HK-2 (cell line): ENCODE results near the gene ITM2C.

Experiments
- DNase-seq: peaks from one replicate; pipeline ENCODE4 v3.0.0-alpha.2; 2018; ENCODE audit not compliant: unreplicated experiment

ITM2C gene

DNA sequence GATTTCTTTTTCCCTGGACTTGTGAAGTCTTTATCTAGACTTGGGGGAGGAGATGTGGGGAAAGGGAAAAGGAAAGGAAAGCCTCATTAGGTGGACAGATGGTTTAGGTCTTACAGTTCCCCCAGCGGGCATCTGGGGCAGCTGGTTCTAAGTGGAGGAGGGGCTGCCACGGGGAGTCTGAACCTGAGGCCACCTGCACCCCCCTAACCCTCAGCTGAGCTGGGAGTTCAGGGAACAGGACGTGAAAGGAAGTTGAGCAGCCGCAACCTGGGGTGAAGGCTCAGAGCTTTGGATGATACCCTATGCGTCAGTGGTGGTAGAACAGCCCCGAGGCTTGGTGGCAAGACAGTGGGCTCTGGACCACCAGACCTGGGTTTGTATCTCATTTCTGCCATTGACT lies 26.8 kb downstream of the ITM2C start:
- no peak for DNase-seq

DNA sequence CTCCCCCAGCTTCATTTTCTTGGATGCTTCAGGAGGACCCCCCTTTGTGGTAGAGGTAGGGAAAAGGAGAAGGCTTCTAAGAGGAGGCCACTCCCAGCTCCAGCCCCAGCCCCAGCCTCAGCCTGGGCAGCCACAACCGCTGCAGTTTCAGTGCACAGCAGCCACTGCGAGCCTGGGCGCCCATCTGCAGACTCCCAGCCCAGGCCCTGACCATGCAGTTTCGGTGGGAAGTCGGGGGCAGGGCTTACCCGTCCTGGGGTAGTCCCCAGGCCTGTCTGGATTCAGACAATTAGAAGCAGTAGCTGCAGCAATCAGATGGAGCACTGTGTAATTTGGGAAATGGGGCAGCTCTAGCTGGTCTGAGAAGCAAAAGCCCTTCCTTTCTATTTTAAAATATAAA lies 28.6 kb downstream of the ITM2C start:
- no peak for DNase-seq

DNA sequence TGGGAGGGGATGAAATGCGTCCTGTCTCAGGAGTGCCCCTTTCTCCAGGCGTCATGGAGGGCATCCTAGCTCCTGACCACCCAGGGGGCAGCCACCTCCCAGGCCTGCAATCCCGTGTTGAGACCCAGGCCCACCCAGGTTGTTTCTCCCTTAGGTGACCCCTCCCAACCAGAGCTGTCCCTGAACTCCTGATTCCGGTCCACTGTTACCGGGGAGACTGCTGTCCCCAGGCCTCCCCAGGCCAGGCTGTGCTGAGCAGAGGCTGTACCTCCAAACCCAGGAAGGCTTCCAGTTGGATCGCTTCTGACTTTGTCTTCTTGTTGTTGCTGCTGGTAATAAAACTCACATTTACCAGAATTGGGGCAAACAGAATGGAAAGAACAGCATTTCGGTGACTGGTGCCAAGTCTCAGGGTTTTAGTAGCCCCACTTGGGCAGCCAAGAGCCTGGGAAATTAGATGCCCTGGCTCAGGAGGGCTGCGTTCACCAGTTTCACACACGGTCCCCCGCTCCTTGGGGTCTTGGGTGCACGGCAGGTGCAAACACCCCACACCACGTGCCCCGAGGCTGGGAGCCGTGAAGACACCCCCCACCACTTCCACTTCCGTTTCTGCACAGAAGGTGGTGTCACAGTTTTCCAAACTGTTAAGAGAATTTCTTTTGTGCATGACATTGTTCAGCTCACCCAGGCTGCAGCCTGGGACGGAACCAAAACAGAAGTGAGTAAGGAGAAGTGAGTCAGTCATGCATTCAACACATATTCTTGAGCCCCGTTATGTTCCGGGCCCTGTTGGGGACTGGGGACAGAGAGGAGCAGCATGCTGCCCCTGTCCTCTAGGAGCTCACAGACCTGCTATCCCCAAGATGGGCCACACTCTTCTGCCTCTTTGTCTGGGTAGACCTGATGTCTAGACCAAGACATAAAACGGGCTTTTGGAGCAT lies 29.4 kb downstream of the ITM2C start:
- DNase-seq = no peak

DNA sequence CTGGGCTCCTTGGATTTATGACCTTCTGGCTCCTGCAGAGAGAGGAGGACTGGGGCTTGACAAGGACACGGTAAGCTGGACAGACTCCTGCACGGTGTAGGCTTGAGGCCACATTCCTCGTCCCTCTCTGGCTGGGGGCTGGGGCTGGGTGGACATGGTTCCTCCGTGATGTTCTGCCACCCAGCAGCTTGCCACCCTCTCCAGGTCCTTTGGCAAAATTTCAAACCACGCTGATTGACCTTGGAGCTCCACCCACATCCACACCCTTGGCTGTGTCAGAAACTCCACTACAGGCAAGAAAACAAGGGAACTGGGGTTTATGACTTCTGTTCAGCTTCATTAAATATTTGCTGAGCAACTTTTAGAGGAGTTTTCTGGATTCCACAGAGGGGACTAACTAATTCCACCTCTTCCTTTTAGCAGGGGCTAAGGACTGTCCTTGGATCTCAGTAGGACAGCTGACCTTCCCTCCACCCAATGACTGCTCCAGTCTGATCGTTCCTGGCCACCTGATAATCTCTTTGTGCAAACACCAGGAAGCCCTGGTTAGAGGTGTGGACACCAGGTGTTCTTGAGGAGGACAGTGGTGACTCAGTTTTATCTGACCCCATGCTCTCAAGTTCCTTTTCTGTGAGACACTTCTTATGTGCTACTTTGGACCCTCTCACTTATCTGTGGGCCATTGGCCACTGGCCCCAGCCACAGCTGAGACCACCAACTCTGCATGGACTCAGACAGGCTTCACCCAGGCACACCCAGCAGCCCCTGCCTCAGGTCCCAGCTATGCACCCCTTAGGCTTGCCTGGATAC lies 31.0 kb downstream of the ITM2C start:
- no peak for DNase-seq

DNA sequence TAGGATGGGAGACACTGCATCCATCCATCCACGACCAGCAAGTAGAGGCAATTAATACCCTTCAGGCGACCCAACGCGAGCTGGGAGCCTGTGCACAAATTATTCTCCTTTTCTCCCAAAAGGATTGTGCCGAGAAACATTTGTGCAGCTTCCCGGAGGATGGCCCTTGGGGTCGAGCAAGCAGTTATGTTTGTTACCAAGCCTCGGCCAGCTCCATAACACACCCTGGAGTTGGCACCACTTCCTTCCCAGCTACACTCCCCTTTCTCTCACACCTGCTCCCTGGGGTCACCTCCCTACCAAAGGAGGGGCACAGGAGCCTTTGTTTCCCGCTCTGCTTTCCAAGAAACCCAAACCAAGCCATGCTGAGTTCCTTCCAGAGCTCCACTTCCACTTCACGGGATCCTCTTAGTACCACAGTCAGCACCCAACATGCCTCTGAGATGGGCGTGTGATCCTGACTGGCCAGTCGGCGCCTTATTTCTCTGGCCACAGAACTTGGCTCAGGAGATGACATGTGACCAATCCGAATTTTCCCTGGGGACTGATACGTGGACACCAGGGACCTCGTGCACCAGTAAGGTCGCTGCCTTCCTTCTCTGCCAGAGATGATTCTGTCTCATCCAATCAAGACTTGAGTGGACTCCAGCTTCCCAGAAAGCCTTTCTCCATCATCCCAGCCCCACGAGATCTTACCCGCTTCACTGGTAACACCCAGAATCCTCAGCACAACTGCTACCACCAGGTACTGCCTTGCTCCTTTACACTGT lies 31.8 kb downstream of the ITM2C start:
- no peak for DNase-seq

DNA sequence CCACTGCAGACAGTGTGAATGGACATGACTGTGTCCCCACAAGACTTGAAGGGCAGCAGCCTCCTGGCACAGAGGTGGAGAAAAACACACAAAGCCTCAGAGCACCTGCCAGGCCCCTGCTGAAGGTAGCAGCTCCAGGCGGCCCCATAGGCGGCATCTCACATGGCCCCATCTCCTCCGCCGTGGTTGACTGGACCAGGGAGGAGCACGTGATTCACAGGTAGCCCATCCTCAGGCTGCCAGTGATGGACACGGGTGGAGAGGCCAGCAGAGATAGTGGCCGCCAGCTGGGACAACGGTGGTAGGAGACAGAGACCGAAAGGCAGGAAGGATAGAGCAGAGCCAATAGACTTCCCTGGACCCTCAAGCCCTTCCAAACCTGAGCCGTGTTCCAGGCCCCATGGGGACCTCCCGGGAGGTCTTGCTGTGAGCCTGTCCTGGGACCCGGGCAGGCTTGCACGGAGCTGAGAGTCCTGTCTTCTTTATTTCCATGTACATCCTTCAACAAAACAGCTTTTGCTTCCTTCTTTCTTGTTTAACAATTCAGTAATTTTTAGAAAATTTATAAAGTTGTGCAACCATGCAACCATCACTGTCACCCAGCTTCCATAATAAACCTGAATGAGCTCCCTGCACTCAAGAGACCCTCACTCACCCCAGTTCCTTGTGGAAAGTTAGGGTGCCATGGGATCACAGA lies 33.4 kb downstream of the ITM2C start:
- no peak for DNase-seq

DNA sequence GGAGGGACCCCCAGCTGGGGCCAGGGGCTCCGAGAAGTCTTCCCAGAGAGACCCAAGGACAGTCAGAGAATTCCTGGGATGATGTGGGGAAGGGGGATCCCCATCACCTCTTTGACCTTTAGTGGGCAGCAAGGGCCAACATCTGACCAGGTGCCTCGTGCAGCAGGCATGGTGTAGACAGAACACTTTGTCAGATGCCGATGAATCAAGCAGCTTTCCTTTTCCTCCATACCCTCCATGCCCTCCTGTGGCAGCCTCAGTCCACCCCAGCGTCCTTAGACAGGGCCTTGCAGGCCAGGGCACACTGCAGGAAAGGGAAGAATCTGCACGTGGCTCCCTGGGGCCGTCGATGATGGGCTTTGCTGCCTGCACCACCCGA lies 34.0 kb downstream of the ITM2C start:
- DNase-seq = no peak

DNA sequence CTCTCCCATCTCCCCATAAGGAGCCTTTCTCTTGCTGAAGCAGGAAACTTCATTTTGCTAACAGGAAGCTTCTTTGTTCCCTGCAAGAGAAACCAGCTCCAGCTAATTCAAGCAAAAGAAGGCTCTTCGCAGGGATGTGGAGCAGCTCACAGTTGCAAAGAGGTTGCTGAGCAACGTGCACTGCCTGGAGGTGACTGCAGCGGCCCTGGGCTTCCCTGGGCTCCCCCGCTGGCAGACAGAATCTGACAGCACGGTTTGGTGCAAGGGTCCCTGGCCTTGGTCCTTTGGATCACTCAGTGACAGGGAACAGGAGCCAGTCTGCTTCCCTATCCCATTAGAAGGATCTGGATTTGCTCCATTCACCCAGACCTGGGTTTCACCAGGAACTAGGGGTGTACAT lies 34.5 kb downstream of the ITM2C start:
- no peak for DNase-seq

DNA sequence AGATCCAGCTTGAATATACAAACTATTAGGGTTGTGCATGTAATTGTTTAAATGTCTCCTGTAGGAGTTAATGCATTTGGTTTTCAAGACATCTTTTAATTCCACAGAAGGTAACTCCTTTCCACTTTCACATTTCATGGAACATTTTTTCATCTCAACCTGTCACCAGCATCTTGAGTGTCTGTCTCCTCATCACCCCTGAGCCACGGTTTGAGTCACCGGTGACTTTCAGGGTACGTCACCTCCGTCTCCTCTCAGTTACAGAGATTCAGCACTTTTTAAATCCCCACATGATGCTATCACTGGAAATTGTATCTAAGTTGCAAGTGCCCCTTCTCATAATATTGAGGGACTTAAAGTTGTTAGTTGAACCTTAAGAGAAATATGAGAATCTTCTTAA lies 35.0 kb downstream of the ITM2C start:
- no peak for DNase-seq

DNA sequence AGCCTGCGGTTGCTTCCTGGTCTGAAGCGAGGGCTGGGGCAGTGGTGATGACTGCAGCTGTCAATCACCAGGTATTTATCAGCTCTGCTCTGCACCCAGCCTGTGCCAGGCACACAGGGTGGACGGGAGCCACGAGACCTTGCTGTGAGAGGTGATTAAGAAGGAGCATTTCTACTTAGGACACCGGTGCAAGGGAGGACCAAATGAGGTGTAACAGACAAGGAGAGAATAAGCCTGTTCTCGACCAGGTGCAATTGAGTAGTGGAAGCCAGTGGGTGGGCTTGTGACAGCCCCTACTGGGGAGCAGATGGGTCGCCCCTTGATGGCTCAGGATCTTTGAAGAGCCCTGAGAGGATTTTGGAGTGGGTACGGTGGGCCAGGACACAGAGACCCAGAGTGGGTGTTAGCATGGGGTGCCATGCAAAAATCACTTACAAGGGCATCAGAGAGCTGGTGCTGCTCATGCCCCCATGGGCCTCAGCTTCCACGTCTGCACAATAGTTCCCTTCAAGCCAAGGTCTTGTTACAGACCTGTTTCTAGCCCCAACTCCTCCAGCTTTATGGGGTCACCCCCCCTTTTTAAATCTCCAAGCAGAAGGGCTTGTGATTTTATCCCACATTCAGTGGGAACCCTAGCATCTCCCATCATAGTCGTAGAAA lies 35.7 kb downstream of the ITM2C start:
- no peak for DNase-seq

DNA sequence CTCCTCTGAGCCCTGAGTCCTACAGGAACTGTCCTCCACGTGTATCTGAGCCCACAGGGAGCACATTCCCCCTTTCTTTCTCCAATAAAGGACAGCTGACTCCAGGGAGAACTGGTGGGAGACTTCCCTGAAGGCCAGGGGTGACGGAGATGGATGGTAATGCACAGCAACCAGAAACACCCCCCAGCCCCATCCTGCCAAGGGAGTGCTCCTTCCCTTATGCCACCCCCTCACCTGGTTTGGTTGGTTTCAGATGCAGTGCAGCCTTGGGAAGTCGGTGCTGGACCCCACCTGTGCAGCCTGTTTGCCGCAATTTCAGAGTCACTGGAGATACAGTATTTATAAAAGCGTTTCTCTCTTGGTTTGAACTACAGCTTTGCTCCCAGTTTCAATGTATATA lies 36.3 kb downstream of the ITM2C start:
- no peak for DNase-seq

DNA sequence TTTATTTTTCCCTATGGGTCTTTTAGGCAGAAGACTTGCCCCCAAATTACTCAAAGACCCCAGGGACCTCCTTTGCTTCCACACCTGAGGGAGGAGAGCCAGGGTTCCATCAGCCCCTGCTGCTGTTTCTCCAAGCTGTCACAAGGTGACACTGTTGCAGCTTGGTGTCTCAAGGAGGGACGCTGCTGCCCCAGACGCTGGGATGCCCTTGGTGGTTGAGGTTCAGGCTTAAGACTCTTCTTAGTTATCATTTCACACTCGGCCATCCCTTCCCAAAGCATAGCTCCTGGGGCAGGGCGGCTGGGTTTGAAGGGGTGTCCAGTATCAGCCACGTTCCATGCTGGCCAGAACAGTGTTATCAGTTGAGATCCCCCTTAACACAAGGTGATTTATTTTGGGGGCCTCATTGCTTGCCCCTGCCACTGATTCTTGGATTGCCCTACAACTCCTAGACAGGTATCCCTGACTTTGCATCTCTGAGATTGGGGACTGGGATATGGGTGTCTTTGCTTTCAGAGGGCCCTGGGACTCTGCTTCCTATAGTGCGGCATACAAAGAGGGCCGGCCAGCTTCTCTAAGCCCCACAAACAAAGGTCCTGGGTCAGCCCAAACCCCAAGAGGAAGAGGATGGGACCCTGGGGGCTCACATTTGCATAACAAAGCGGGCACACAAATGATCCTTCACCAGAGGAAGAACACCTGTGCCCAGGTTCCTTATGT lies 37.6 kb downstream of the ITM2C start:
- peak; percentile 48 for DNase-seq

DNA sequence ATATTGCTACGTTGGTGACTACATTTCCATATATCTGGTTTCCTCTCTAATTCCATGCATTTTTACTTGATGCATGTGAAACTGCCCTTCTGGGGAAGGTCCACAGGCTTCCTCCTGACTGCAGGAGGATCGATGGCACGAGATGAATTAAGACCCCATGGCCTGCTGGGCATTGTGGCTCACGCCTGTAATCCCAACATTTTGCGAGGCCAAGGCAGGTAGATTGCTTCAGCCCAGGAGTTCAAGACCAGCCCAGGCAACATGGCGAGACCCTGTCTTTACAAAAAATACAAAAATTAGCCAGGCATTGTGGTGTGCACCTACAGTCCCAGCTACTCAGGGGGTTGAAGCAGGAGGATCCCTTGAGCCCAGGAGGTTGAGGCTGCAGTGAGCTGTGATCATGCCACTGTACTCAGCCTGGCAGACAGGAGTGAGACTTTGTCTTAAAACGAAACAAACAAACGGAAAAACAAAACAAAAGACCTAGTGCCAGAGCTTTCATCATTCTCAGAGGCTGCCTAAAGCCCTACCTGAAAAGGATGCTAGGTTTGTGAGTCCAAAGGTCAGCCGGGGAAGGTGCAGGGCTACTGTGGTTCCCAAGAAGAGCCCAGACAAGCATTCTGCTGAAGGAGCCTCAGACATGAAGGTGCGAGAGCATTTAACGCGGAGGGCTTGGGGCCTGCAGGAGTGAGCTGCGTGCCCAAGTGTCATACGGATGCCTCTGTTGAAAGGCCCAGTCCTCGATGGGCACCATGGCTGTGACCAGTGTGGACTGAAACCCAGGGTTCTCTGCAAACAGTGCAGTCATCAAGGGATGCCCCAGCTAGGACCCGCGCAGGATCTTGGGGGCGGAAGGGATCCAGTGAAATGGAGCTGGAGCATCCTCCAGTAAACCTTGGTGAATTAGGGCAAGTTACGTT lies 38.7 kb downstream of the ITM2C start:
- DNase-seq = no peak

DNA sequence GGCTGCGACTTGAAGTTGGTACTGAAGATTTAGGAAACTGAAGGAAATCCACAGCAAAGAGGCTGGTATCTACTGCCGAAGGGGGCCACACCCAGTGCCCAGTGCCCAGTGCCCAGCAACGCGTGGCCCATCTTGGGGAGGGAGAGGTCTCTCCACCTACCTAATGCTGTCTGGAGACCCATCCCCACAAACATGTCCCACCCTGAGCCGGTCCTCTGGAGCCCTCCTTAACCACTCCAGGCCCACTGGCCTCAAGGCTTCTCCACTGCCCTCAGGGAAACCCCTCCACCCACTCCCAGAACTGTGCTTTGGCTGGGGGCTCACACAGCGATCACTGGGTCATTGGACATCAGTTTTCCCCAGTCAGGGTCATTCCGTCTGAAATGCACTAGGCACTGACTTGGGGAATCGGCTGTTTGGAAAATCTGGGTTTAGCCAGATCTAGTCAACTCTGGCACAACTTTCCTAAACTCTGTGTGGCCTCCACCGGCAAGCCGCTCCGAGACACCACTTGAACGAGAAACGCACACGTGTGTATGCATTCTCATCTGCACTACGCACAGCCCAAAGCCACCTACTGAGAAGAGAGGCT lies 40.2 kb downstream of the ITM2C start:
- DNase-seq = no peak

DNA sequence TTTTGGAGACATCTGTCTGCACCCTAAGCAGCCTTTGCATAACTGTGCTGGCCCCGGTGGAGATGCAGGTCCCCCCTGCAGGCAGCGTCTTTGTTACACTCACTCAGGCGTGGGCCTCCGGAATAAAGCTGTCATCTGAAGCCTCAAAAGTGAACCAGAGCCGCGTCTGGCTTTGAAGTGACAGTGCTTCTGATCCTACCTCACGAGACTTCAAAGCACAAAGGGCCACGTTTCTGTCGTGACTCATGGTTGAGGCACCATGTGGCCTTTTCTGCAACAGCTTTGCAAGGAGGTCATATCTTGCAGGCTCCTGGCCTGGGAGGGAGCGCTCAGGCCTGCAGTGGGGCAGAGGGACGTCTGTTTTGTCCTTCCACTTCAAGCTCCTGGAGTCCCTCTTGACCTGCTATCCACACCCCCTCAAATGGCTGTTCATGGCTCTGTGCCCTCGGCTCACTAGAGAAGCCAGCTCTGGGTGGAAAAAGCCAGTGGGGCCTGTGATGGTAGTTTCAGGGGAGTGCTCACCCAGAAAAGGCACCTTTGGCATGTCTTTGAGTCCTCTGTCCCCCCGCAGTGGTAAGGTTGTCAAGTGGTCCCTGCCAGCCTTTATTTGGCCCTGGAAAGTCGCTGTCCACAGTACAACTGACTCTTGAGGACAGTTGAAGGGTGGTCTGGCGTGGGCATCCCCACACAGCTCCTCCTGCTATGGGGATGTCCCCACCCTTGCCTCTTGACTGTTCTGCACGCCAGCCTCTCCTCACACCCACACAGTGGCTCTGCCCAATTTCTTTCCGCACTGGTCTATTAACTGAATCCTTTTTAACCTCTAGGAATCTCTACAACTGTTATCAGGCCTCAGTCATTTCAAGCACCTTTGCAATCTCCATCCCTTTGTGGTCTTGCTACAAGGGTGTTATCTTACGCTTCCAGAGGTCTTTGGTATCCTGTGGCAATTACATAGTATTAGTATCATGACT lies 41.0 kb downstream of the ITM2C start:
- no peak for DNase-seq

DNA sequence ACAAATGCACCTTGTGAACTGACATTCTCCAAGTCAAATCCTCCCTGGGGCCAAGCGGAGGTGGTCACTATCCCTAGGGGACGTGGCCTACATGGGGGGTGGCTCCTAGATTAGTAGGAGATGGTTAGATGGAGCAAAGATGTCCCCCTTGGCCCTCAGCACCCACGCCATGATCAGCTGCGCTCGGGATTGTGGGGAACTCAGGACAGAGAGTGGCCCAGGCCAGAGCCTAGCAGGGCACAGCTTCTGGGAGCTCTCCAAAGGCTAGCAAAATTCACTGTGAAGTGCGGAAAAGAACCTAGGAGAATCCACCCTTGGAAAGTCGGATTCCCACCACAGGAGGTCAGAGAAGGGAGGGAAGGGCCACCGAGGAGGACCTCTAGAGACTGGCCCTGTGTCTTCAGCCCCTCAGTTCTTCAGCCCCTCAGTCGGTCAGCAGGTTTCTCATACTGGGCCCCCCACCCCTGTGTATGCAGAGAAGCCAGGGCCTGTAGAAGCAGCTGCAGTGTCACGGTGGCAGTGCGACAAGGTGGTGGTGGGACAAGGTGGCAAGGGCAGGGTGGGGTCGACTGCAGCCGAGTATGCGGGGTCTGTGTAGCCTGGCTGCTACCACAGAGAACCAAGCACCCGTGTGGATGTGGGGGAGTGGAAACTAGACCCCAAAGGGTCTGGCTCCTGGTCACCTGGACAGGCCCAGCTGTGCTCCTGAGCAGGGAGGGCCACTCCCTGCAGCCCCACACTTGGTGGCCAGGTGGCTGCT lies 41.9 kb downstream of the ITM2C start:
- DNase-seq = no peak
